Neural crest cell (in vitro differentiated cells): ENCODE data around the gene ALMS1. TPM values are rescaled to one million over a fixed set of nuclear protein-coding genes. Genes with fewer than 3 reads are reported as not detected.

Source experiments
- DNase-seq: peaks from one replicate; pipeline ENCODE4 v3.0.0; 2021; ENCODE audit warnings: low read depth, mixed read lengths, low spot score
- H3K27ac Mint-ChIP-seq: one replicate; pipeline ENCODE4 v1.8.0; 2021; ENCODE audit warnings: mild to moderate bottlenecking, mixed read lengths; ENCODE audit not compliant: unreplicated experiment
- H3K27me3 Mint-ChIP-seq: 2 replicates; pipeline ENCODE4 v1.8.0; 2021; ENCODE audit warnings: low read depth, mild to moderate bottlenecking, mixed read lengths
- H3K36me3 Mint-ChIP-seq: 2 replicates; pipeline ENCODE4 v1.8.0; 2021; ENCODE audit warnings: low read depth, mild to moderate bottlenecking, mixed read lengths
- H3K4me1 Mint-ChIP-seq: 2 replicates; pipeline ENCODE4 v1.8.0; 2021; ENCODE audit warnings: mixed read lengths
- H3K4me3 Mint-ChIP-seq: one replicate; pipeline ENCODE4 v1.8.0; 2021; ENCODE audit warnings: mild to moderate bottlenecking, mixed read lengths
- H3K9me3 Mint-ChIP-seq: 2 replicates; pipeline ENCODE4 v1.8.0; 2021; ENCODE audit warnings: mixed read lengths
- CTCF ChIP-seq: fragments of 200-600 bp; sonication (generic); conservative IDR thresholded peaks from 2 replicates; pipeline ENCODE4 v1.5.0; 2021; ENCODE audit warnings: antibody characterized with exemption, mild to moderate bottlenecking
- total RNA-seq: library from RNA; stranded (reverse); gene quantifications from 2 replicates; pipeline ENCODE4 v1.2.1, GENCODE V29; 2021

ALMS1 gene
- total RNA-seq, 1 donor from 2014 or later, result 48.1 TPM

- no peak for TF ChIP-seq CTCF
- Mint-ChIP-seq H3K36me3 (peaks cover 21% of the 10 kb centered on the region), H3K9me3 (no peaks in the 10 kb centered on the region), H3K4me1 (peaks cover 19% of the 10 kb centered on the region), H3K27ac (peak overlapping the region; percentile 37), H3K27me3 (no peaks in the 10 kb centered on the region), H3K4me3 (no peak overlapping the region)
- no peak for DNase-seq
These were observed 175.8 kb downstream of the ALMS1 start for GRCh38 chr2:73561422-73561821.

GRCh38 chr2:73564986-73565385 is 179.3 kb downstream of the ALMS1 start:
- peaks cover 15% of the 10 kb centered on the region for H3K4me1 Mint-ChIP-seq
- H3K27me3 Mint-ChIP-seq, result no peaks in the 10 kb centered on the region
- no peak overlapping the region for H3K27ac Mint-ChIP-seq
- H3K36me3 Mint-ChIP-seq, result peaks cover 15% of the 10 kb centered on the region
- TF ChIP-seq CTCF, result no peak
- H3K4me3 Mint-ChIP-seq, result no peak overlapping the region
- no peak for DNase-seq
- no peaks in the 10 kb centered on the region for H3K9me3 Mint-ChIP-seq

GRCh38 chr2:73566288-73566878 is 180.7 kb downstream of the ALMS1 start:
- Mint-ChIP-seq H3K4me1 (peaks cover 2% of the 10 kb centered on the region), H3K27me3 (no peaks in the 10 kb centered on the region), H3K27ac (no peak overlapping the region), H3K4me3 (no peak overlapping the region), H3K36me3 (peaks cover 10% of the 10 kb centered on the region), H3K9me3 (no peaks in the 10 kb centered on the region)
- no peak for TF ChIP-seq CTCF
- DNase-seq, result no peak

- peaks cover 5% of the 10 kb centered on the region for H3K9me3 Mint-ChIP-seq
- H3K27ac Mint-ChIP-seq, result no peak overlapping the region
- no peak for DNase-seq
- H3K4me1 Mint-ChIP-seq, result no peaks in the 10 kb centered on the region
- no peaks in the 10 kb centered on the region for H3K27me3 Mint-ChIP-seq
- no peak for TF ChIP-seq CTCF
- no peak overlapping the region for H3K4me3 Mint-ChIP-seq
- peaks cover 31% of the 10 kb centered on the region for H3K36me3 Mint-ChIP-seq
These were observed 189.6 kb downstream of the ALMS1 start for GRCh38 chr2:73575261-73575660.

GRCh38 chr2:73582364-73582763 is 196.7 kb downstream of the ALMS1 start:
- Mint-ChIP-seq H3K4me1 (peaks cover under 1% of the 10 kb centered on the region), H3K9me3 (peaks cover 21% of the 10 kb centered on the region), H3K4me3 (no peak overlapping the region), H3K36me3 (peaks cover 59% of the 10 kb centered on the region), H3K27me3 (no peaks in the 10 kb centered on the region), H3K27ac (no peak overlapping the region)
- DNase-seq, result no peak
- no peak for TF ChIP-seq CTCF
